GM21423 (cell line): ENCODE results near the gene GJB4.

Experiments
- ATAC-seq: cut with Tn5 transposase; IDR thresholded peaks from one replicate; pipeline ENCODE4 v1.9.1; 2021; ENCODE audit warnings: mild to moderate bottlenecking, moderate library complexity; ENCODE audit not compliant: unreplicated experiment

GJB4 gene

DNA sequence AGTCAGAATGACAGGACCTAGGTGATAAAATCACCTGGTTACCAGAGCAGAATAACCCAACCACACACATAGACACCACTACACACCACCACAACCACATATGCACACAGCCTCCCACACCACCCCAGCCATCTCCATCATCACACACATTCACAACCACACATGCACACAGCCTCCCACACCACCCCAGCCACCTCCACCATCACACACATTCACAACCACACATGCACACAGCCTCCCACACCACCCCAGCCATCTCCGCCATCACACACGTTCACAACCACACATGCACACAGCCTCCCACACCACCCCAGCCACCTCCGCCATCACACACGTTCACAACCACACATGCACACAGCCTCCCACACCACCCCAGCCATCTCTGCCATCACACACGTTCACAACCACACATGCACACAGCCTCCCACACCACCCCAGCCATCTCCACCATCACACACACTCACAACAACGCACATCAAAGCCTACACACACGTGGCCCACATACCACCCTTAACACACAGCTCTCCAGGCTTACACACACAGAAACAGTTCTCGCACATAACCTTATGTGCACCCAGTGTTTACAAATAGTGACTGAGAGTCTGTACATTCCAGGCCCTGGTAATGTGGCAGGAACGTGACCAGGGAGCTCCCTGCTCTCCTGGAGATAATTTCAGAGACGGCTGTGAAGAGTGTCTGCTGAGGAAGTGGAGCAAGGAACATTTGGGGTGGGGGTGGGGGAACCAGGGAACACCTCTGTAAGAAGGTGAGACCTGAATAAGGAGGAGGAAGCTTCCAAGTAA, 18.2 kb downstream of the GJB4 start:
- ATAC-seq, result no peak

DNA sequence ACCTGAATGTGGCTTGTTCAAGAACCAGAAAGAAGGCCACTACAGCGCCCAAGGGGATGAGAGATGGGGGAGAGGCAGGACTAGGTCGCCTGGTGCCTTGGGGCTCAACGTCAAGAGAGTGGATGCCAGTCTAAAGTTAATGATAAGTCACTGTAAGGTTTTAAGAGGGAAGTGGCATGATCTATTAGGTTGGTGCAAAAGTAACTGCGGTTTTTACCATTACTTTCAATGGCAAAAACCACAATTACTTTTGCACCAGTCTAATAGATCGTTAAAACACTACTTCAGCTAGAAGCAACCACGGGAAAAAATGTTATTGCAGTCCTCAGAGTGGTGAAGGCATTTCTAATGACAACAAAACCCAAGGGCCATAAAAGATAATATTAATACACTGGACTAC, 18.8 kb downstream of the GJB4 start:
- ATAC-seq, result no peak

DNA sequence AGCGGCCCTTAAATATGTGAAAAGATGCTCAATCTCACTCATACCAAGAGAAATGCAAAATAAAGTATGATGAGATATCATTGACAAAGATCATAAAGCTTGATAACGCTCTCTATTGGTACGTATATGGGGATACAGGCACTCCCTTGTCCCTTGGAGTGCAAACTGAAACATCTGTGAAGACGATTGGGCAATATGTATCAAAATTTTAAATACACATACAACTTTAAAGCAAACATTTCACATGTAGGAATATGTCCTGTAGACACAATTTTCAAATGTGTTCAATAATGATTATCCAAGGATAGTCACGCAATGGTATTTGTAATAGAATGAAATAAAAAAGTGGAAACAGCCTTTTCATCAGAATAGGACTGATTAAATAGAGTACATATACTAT, 19.5 kb downstream of the GJB4 start:
- ATAC-seq, result no peak

DNA sequence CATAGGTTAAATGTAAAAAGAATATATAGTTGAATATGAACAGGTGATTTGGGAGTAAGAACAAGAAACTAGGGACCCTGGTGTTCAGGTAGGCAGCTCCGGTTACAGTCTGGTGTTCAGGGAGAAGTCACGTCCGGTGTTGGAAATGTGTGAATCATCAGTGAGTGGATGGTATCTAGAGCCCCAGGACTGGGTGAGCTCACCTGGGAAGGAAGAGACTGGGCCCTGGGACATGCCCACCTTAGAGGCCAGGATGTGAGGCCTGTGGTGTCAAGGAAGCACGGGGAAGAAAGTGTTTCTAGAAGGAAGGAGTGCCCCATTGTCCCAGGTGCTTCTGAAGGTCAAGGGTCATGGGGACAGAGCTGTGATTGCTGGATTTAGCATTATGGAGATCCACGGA, 20.0 kb downstream of the GJB4 start:
- ATAC-seq, result no peak

DNA sequence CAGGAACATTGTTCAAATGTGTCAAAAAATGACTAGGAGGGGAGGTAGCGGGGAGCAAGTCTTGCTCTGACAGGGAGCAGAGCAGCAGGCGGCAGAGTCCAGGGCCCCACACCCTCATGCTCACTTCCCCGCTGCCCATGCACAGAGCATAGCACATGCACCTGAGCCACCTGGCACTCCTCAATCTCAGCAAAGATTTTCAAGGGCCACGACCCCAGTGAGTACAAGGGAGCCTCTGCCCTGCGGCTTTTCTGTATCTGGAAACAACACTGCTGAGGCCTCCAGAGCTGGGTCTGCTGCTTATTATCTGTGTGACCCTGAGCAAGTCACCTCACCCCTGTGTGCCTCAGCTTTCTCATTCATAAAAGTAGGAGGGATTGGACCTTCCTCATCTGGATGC, 20.4 kb downstream of the GJB4 start:
- ATAC-seq, result no peak

DNA sequence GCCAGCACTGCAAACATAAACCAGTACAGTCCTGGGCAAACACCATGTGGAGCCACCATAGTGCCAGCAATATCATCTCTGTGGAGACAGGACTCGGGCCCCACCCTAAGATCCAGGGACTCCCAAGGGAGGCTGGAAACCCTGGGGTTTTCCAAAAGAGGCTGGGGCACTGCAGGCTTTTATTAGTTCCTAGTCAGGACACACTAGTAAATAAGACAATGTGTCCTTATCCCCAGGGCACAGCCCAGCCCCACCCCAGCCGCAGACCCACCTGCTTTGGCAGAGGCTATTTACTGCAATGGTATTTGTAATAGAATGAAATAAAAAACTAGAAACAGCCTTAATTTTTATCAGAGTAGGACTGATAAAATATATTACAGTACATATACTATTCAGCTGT, 21.0 kb downstream of the GJB4 start:
- no peak for ATAC-seq

DNA sequence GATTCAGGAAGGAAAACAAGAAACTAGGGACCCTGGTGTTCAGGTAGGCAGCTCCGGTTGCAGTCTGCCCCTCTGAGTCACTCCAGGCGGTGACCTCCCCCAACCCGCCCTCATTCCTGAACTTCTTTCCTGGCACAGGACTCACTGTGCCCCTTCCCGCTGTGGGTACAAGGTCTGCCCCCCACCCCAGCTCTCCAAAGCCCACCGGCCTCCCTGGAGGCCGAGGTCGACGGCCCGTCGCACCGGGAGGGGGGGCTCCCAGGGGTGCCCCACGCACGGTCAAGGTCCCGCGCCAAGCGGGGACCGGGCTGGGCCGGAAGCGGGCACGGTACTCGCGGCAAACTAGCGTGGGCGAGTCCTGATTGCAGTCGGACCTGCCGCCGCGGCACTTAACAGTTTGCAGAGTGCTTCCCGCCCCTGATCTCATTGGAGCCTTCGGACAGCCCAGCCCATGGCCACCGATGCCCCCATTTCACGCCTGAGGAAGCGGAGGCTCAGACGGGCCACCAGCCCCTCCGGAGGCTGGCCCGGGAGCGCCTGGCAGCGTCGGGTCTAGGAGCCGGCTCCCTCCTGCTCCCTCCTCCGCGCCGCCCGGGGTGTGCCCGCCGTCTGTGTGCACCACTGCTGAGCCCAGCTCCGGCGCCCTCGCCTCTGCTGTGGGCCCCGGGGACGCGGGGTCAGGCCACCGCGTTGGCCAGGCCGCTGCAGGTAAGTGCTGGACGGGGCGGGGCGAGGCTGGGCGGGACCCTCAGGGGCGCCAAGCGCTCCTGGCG, 21.7 kb downstream of the GJB4 start, which contains the start of gene GJB3:
Gene GJB3, plus strand, starts transcription at position 144 of the 773 bp plus-strand sequence. CDS start 3,549 bp downstream, outside the sequence.
- no peak for ATAC-seq

DNA sequence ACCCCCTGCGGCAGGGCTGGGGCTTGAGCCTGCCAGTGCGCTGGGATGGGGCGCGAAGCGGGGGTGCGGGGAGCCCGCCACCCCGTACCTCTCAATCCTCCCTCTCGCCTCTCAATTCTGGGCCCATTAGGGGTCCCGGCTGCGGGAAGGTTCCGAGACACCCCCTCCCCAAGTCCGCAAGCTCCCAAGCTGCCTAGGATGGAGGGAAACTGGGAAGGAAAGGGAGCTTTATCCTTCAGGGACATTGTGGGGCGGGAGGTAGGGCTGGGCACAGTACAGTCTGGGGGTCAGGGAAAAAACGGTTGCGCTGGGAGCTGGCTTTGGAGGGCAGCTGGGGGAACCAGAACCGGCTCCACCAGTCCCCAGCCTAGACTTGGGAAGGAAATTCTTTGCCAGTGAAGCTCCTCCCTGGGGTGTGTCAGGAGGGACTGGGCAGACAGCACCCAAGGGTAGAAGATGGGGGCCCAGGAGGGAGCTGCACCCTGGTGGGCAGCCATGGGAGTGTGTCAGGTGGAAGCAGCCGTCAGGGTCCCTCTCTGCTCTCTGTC, 22.4 kb downstream of the GJB4 start:
- ATAC-seq, result no peak

DNA sequence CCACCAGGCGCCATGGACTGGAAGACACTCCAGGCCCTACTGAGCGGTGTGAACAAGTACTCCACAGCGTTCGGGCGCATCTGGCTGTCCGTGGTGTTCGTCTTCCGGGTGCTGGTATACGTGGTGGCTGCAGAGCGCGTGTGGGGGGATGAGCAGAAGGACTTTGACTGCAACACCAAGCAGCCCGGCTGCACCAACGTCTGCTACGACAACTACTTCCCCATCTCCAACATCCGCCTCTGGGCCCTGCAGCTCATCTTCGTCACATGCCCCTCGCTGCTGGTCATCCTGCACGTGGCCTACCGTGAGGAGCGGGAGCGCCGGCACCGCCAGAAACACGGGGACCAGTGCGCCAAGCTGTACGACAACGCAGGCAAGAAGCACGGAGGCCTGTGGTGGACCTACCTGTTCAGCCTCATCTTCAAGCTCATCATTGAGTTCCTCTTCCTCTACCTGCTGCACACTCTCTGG, 25.2 kb downstream of the GJB4 start:
- no peak for ATAC-seq

DNA sequence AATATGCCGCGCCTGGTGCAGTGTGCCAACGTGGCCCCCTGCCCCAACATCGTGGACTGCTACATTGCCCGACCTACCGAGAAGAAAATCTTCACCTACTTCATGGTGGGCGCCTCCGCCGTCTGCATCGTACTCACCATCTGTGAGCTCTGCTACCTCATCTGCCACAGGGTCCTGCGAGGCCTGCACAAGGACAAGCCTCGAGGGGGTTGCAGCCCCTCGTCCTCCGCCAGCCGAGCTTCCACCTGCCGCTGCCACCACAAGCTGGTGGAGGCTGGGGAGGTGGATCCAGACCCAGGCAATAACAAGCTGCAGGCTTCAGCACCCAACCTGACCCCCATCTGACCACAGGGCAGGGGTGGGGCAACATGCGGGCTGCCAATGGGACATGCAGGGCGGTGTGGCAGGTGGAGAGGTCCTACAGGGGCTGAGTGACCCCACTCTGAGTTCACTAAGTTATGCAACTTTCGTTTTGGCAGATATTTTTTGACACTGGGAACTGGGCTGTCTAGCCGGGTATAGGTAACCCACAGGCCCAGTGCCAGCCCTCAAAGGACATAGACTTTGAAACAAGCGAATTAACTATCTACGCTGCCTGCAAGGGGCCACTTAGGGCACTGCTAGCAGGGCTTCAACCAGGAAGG, 25.8 kb downstream of the GJB4 start:
- no peak for ATAC-seq

DNA sequence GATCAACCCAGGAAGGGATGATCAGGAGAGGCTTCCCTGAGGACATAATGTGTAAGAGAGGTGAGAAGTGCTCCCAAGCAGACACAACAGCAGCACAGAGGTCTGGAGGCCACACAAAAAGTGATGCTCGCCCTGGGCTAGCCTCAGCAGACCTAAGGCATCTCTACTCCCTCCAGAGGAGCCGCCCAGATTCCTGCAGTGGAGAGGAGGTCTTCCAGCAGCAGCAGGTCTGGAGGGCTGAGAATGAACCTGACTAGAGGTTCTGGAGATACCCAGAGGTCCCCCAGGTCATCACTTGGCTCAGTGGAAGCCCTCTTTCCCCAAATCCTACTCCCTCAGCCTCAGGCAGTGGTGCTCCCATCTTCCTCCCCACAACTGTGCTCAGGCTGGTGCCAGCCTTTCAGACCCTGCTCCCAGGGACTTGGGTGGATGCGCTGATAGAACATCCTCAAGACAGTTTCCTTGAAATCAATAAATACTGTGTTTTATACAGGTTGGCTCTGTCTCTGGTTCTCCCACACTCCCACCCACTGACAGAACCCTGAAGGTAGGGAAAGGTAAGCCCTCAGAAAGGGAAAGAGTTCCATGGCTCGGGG, 26.4 kb downstream of the GJB4 start:
- no peak for ATAC-seq

DNA sequence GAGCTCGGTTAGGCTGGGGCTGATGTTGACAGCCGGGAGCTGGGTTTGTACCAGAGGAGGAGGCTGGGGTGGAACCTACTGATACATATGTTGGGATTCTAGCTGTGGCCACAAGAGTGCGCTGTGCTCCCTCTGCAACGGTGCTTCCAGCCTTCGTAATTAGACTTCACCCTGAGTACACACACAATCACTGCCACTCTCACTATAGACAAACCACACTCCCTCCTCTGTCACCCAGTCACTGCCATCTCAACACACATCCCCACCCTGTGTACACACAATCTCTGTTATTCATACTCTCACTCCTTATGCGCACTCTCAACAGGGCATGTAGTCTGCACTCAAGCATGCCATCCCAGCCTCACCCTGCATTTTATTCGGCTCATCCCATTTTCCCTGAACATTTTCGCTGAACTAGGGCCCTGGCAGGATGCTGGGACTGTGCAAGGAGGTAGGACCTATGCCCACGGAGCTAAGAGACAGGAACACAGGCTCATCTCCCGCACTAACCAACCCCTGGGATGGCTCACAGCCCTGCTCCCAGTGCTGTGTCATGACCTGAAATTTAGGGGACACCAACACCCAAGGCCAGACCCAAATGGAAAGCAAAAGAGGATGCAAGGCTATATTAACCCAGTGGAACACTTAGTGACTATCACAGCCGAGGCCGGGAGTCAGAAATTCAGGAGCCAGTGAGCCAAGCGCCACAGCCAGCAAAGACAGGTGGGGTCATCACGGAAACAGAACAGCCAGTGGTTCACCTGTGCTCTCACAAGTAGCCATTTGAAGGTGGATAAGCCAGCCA, 27.2 kb downstream of the GJB4 start:
- no peak for ATAC-seq

DNA sequence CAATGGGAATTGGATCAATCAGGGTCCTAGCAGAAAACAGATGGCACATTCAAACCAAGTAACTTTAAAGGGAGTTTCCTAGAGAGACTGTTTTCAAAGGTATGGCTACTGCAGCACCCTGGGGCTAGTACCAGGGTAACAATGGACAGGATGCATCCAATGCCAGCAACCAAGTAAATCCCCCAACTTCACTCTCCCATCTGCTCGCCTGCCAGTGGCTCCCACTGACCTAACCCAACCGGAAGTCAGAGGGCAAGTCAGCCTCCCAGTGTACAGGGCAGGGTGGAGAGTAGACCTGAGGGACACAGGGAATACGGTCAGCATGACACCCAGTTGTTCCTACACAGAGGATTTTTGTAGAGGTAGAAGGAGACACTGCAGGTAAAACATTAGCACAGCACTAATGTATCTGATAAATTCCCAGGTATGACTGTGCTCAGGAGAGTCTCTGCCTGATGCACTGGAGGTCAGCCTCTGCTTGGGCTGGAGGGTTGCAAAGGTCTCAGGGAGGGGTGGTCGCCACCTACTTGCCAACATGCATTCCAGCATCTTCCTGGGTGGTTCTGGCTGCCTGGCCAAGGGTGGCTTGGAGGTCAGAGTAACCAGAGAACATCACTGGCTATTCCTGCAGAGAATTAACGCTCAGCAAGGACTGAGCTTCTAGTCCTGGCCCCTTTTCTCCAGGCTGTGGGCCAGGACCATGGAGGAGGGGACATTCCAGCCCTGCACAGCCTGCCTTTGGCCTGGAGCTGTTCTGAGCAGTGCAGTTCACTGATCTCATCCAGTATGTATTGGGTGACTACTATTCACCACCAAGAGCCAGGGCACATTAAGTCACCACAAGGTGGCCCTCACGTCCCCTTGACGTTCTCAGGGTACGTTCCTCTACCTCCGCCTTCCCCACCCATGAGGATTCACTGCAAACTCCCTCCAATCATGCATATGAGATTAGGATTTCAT, 28.2 kb downstream of the GJB4 start:
- ATAC-seq, result no peak

DNA sequence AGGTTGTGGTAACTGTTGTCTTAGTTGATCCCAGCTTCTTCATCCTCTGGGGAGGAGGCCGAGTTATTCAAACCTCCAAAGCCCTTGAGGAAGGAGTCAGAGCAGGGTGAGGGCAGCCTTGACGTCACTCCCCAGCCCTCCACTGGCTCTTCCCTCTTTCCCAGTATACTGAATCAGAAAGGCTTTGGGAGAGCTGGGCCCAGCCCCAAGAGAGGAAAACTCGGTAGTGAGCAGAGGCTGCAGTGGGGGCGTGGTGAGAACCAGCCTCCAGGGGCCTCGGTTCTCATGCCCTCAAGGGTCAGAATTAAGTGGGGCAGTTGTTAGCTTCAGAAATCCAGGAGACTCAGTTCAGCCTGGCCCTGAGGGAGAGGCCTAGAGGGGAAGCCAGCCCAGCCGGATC, 31.4 kb downstream of the GJB4 start:
- ATAC-seq, result no peak

DNA sequence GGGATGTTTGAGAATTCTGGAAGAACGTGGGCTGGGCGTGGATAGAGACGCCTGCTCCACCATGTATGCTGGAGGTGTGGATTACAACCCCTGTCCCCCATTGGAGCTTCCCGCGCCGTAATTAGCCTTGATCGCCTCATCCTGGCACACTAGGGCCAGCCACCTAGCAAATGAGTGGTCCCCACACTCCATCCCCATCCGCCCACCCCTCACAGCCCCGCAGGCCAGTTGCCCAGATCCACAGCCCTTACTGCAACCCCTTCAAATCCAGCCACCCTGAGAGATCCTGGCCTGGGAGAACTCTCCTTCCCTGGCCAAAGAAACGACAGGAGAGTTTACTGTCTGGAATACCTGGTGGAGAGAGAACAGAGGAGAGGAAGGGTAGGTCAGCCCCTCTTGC, 32.9 kb downstream of the GJB4 start:
- ATAC-seq, result no peak

DNA sequence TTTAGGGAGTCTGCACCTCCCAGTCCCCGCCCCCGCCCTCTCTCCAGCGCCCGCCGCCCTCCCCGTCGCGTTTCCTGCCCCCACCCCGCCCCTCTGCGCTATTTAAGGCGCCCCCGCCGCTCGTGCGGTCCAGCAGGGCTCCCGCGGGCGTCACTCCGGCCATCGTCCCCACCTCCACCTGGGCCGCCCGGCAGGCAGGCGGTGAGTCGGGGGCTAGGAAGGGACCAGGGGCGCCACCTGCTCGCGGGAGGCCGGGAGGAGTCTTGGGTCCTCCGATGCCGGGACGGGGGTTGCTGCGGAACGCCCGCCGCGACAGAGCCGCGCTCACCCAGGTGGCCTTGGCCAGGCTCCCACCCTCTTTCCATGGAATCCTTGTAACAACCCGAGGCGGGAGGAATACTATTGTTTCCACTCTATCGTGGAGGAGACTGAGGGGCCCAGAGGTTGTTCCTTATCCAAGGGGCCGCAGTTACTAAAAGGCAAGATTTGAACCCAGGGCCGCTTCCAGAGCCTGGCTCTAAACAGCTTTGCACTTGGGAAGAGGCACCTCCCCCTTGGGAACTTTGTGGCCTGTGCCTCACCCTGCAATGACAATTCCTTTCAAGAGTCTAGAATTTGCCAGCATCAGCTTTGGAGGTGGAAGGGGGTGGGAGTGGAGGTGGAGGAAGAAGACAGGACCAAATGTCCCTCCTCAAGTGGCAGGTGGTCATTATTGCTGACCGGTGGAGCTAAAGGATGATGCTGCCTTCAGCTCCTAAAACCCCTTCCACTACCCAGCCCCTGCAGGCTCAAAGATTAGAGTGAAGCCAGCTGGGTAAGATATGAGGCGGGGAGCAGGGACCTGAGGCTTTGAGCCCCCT, 33.6 kb downstream of the GJB4 start, which contains the start of gene GJA4:
Gene GJA4, plus strand, starts transcription at position 132 of the 860 bp plus-strand sequence. CDS start 1,215 bp downstream, outside the sequence.
- no peak for ATAC-seq

DNA sequence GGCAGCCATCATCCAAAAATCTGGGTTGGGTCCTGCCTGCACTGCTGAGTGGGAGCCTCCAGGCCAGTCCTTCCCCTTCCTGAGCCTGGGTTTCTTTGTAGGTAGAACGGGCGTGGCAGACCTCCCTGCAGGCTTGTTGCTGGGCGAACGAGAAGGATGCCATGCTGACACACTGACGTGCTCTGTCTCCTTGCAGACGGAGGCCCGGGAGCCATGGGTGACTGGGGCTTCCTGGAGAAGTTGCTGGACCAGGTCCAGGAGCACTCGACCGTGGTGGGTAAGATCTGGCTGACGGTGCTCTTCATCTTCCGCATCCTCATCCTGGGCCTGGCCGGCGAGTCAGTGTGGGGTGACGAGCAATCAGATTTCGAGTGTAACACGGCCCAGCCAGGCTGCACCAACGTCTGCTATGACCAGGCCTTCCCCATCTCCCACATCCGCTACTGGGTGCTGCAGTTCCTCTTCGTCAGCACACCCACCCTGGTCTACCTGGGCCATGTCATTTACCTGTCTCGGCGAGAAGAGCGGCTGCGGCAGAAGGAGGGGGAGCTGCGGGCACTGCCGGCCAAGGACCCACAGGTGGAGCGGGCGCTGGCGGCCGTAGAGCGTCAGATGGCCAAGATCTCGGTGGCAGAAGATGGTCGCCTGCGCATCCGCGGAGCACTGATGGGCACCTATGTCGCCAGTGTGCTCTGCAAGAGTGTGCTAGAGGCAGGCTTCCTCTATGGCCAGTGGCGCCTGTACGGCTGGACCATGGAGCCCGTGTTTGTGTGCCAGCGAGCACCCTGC, 34.7 kb downstream of the GJB4 start:
- no peak for ATAC-seq
